ENCODE measurements around the gene CPS1.

The CPS1 gene

GRCh38 chr2:210617318-210617717, 60.9 kb downstream of the CPS1 start:
- DNase-seq = no peak

GRCh38 chr2:210617732-210618330, 61.4 kb downstream of the CPS1 start:
- peak; percentile 84 for DNase-seq

- DNase-seq = no peak
These were observed 64.1 kb downstream of the CPS1 start for GRCh38 chr2:210620456-210620855.

GRCh38 chr2:210623506-210623905, 67.1 kb downstream of the CPS1 start:
- DNase-seq = no peak

- DNase-seq = no peak
These were observed 70.5 kb downstream of the CPS1 start for GRCh38 chr2:210626849-210627248.

- peak; percentile 72 for DNase-seq
These were observed 74.6 kb downstream of the CPS1 start for GRCh38 chr2:210630873-210631560.

GRCh38 chr2:210633699-210634098, 77.3 kb downstream of the CPS1 start:
- DNase-seq = no peak

GRCh38 chr2:210635257-210635656, 78.9 kb downstream of the CPS1 start:
- DNase-seq = no peak

GRCh38 chr2:210642333-210642732, 85.9 kb downstream of the CPS1 start:
- DNase-seq = no peak

GRCh38 chr2:210647151-210647550, 90.8 kb downstream of the CPS1 start:
- no peak for DNase-seq

GRCh38 chr2:210654091-210654490, 97.7 kb downstream of the CPS1 start:
- DNase-seq = no peak

GRCh38 chr2:210655229-210655975, 99.0 kb downstream of the CPS1 start:
- no peak for DNase-seq

GRCh38 chr2:210657874-210658273, 101.5 kb downstream of the CPS1 start:
- no peak for DNase-seq

- DNase-seq = no peak
These were observed 104.4 kb downstream of the CPS1 start for GRCh38 chr2:210660751-210661150.

- DNase-seq = no peak
These were observed 106.2 kb downstream of the CPS1 start for GRCh38 chr2:210662560-210662959.

GRCh38 chr2:210663631-210664089, 107.3 kb downstream of the CPS1 start:
- peak; percentile 23 for DNase-seq

GRCh38 chr2:210667711-210668110, 111.3 kb downstream of the CPS1 start:
- no peak for DNase-seq

GRCh38 chr2:210671065-210671464, 114.7 kb downstream of the CPS1 start:
- DNase-seq = peak; percentile 5

- no peak for DNase-seq
These were observed 116.7 kb downstream of the CPS1 start for GRCh38 chr2:210673117-210673516.

GRCh38 chr2:210676067-210676466, 119.7 kb downstream of the CPS1 start:
- DNase-seq = no peak

- DNase-seq = no peak
These were observed 125.1 kb downstream of the CPS1 start for GRCh38 chr2:210681491-210681890.

- DNase-seq = no peak
These were observed 130.0 kb downstream of the CPS1 start for GRCh38 chr2:210686401-210686800.

- no peak for DNase-seq
These were observed 131.5 kb downstream of the CPS1 start for GRCh38 chr2:210687786-210688470.

Measured in eye (tissue), 1 donor.